H1 (cell line): Measurements from ENCODE around the gene CACNA1C.

Experiments used
- BCL11A ChIP-seq, 2 experiments: IDR thresholded peaks; one replicate each; pipeline ENCODE4 v1.6.1; 2011; ENCODE audit warnings: low read depth in 2 of 2, low read length in 2 of 2, mild to moderate bottlenecking in 2 of 2
- CHD1 ChIP-seq: IDR thresholded peaks from 2 replicates; pipeline ENCODE4 v1.6.1; 2012; ENCODE audit warnings: low read depth, low read length, improper control_type of control experiment
- CTCF ChIP-seq, 3 experiments: IDR thresholded peaks; 1 replicate in 2 of 3; 2 replicates in 1 of 3; pipeline versions ENCODE4 v1.5.1 to v1.6.1; 2011; ENCODE audit warnings: low read length in 3 of 3, mild to moderate bottlenecking in 3 of 3, inconsistent platforms in 2 of 3, low read depth in 1 of 3, moderate library complexity in 1 of 3; ENCODE audit not compliant: insufficient read depth in 1 of 3; ENCODE audit errors: control extremely low read depth in 1 of 3
- POLR2A ChIP-seq, 2 experiments: IDR thresholded peaks; 1 replicate in 1 of 2; 2 replicates in 1 of 2; pipeline ENCODE4 v1.6.1; 2011; ENCODE audit warnings: low read depth in 2 of 2, low read length in 2 of 2, mild to moderate bottlenecking in 2 of 2; ENCODE audit errors: control extremely low read depth in 1 of 2
- SAP30 ChIP-seq: fragments of 300-600 bp; sonication (generic); IDR thresholded peaks from 2 replicates; pipeline ENCODE4 v1.7.1; 2012; ENCODE audit warnings: low read length, moderate library complexity, mild to moderate bottlenecking, inconsistent platforms; ENCODE audit not compliant: insufficient read depth, insufficient replicate concordance
- TF ChIP-seq, protein P1 (sequence below): IDR thresholded peaks from 2 replicates; pipeline ENCODE4 v1.6.1; 2012; ENCODE audit warnings: inconsistent platforms

GRCh38 chr12:2095878-2096277 lies 43.1 kb downstream of the CACNA1C start:
- TF ChIP-seq CTCF (IDR thresholded peaks at IDR 0.05; ENCODE audit: control extremely low read depth in 1 of 3, insufficient read depth in 1 of 3, low read depth in 1 of 3, low read length in 3 of 3) (no peak), SAP30 (no peak), CHD1 (no peak), BCL11A (IDR thresholded peaks at IDR 0.05; ENCODE audit: low read depth in 2 of 2, low read length in 2 of 2) (no peak), POLR2A (IDR thresholded peaks at IDR 0.05; ENCODE audit: control extremely low read depth in 1 of 2, low read depth in 2 of 2, low read length in 2 of 2) (no peak)
- TF ChIP-seq, protein P1, sequence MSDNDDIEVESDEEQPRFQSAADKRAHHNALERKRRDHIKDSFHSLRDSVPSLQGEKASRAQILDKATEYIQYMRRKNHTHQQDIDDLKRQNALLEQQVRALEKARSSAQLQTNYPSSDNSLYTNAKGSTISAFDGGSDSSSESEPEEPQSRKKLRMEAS, result no peak
